ENCODE data around the gene IER3.
"Not testable (repeated sequence)": the region's sequence is repeated elsewhere in the genome, so short reads cannot be mapped to it uniquely, and the experiment has no call there.

IER3 gene

GRCh38 chr6:30722280-30723112 lies 21.9 kb downstream of the IER3 start:
- peak; percentile 49 for DNase-seq

- not testable (repeated sequence) for DNase-seq
Measured at GRCh38 chr6:30722025-30722279, 22.4 kb downstream of the IER3 start.

GRCh38 chr6:30721198-30722024 lies 22.9 kb downstream of the IER3 start:
- DNase-seq = peak; percentile 78

- DNase-seq = no peak
Measured at GRCh38 chr6:30720738-30721197, 23.6 kb downstream of the IER3 start.

- peak; percentile 86 for DNase-seq
Measured at GRCh38 chr6:30719791-30720737, 24.3 kb downstream of the IER3 start, which contains the start of gene TUBB. TUBB (plus strand) TSS chr6:30720352; CDS start chr6:30720507, 155 bp downstream.

GRCh38 chr6:30719356-30719755 lies 25.0 kb downstream of the IER3 start:
- no peak for DNase-seq

GRCh38 chr6:30717845-30718720 lies 26.3 kb downstream of the IER3 start:
- DNase-seq = not testable (repeated sequence)

- peak; percentile 98 for DNase-seq
Measured at GRCh38 chr6:30717129-30717844, 27.1 kb downstream of the IER3 start, which contains the start of gene MDC1. MDC1 (minus strand) TSS chr6:30717281; CDS start chr6:30715175, 2,106 bp downstream.

GRCh38 chr6:30716879-30717128 lies 27.5 kb downstream of the IER3 start:
- no peak for DNase-seq

- DNase-seq = no peak
Measured at GRCh38 chr6:30714263-30714662, 30.1 kb downstream of the IER3 start.

GRCh38 chr6:30712441-30712945 lies 31.9 kb downstream of the IER3 start:
- no peak for DNase-seq

GRCh38 chr6:30711758-30712380 lies 32.5 kb downstream of the IER3 start:
- DNase-seq = no peak

- DNase-seq = no peak
Measured at GRCh38 chr6:30709101-30709868, 35.1 kb downstream of the IER3 start.

GRCh38 chr6:30707281-30707850 lies 37.0 kb downstream of the IER3 start:
- no peak for DNase-seq

GRCh38 chr6:30705620-30706019 lies 38.7 kb downstream of the IER3 start:
- DNase-seq = no peak

GRCh38 chr6:30703821-30704220 lies 40.5 kb downstream of the IER3 start:
- DNase-seq = no peak

- no peak for DNase-seq
Measured at GRCh38 chr6:30703011-30703410, 41.3 kb downstream of the IER3 start.

- DNase-seq = no peak
Measured at GRCh38 chr6:30700340-30700739, 44.0 kb downstream of the IER3 start.

GRCh38 chr6:30696432-30696831 lies 47.9 kb downstream of the IER3 start:
- DNase-seq = no peak

Measured in GOT3 (cell line).